WI38 (cell line): Measurements from ENCODE around the gene MTHFS.

Source experiments
- H3K4me3 ChIP-seq: 2 replicates; pipeline ENCODE4 v1.5.1; 2011; ENCODE audit warnings: low read depth, mild to moderate bottlenecking, control low read depth, low read length
- CTCF ChIP-seq: IDR thresholded peaks from 2 replicates; pipeline ENCODE4 v1.5.1; 2012; ENCODE audit warnings: low read depth, mild to moderate bottlenecking, control low read depth, low read length

Gene MTHFS

GRCh38 chr15:79824136-79824701 lies 72.6 kb downstream of the MTHFS start:
- H3K4me3 ChIP-seq: no peak overlapping the region
- TF ChIP-seq CTCF: no peak

DNA sequence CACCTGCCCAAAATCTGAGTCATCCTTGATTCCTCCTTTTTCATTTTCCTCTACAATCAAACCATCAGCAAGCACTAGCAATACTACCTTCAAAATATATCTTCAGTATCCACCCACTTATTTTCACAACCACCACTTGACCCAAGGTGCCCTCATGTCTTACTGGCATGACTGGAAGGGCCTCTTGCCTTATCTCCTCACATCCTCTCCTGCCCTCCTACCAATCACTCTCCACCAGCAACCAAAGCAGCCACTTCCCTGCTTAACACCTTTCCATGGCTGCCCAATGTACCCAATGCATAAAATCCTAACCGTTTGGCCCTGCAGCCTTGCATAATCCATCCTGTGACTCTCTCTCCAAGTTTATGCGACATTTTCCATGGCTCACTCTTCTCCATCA lies 76.0 kb downstream of the MTHFS start:
- no peak overlapping the region for H3K4me3 ChIP-seq
- TF ChIP-seq CTCF: no peak

GRCh38 chr15:79820176-79820575 lies 76.6 kb downstream of the MTHFS start:
- no peak overlapping the region for H3K4me3 ChIP-seq
- TF ChIP-seq CTCF: no peak

- TF ChIP-seq CTCF: no peak
Measured at GRCh38 chr15:79816571-79816970, 80.2 kb downstream of the MTHFS start.

DNA sequence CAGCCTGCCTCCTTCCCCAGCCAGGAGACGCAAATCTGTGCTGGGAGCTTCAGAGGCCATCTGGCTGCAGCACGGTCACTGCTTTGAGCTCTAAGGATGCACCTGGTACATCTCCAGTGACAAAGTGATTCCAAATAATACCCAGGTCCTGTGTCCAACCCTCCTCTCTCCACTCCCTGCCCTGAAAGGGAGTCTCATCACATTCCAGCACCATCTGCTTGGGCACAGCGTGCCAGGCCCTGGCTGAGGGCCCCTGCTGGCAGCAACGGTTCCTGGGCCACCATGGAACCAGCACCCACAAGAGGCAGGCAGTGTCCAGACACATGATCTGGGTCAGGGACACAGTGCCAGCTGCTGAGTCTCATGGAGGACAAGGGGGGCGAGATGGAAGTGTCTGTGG lies 81.3 kb downstream of the MTHFS start:
- TF ChIP-seq CTCF: no peak

More at GRCh38 chr15:79816571-79816970, 80.2 kb downstream of the MTHFS start:
- H3K4me3 ChIP-seq: no peak overlapping the region

GRCh38 chr15:79812541-79812940 lies 84.3 kb downstream of the MTHFS start:
- no peak overlapping the region for H3K4me3 ChIP-seq
- TF ChIP-seq CTCF: no peak

More for the DNA sequence above, 81.3 kb downstream of the MTHFS start:
- no peak overlapping the region for H3K4me3 ChIP-seq

DNA sequence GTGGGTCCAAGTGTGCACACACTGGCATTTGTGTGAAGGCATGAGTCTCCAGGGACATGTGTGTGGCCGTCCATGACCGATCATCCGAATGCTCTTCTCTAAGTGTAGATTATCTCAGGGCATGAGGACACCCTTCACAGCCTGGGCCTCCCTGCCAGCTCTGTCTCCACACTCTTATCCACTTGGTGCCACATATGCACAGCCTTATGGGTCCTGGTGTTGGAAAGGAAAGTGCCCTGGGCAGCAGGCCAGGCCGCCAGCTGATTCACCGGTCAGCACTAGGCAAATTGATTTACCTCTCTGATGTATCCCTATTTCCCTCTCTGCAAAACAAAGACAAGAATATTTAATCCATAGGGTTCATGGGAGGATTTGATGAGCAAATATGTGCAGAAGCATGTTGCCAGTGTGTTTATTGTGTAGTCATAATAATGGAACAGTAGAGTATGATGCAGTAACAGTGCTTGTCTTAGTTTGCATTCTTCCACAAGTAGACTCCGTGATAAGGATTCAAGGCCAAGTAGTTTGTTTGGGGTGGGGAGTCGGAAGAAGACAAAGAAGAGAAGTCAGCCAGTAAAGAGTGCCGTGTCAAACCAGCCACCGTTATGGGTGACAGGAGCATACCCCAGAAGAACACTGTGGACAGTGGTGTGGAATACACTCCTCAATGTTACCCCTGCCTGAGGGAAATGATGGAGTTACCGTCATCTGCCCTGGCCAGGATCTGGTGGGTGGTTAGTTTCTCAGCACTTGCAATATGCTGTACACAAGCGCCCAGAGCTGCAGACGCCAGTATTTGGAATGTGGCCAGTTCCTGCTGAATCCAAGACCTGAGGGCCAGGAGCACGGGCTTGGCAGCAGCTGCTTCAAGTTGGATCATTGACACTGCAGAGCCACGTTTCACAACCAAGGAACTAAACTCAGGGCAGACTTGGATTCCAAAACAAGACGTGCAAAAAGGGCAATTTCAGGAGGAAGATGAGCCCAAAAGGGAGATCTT lies 85.1 kb downstream of the MTHFS start:
- H3K4me3 ChIP-seq: no peak overlapping the region
- TF ChIP-seq CTCF: no peak
